Measurements from ENCODE around the gene BLOC1S1.

BLOC1S1 gene

DNA sequence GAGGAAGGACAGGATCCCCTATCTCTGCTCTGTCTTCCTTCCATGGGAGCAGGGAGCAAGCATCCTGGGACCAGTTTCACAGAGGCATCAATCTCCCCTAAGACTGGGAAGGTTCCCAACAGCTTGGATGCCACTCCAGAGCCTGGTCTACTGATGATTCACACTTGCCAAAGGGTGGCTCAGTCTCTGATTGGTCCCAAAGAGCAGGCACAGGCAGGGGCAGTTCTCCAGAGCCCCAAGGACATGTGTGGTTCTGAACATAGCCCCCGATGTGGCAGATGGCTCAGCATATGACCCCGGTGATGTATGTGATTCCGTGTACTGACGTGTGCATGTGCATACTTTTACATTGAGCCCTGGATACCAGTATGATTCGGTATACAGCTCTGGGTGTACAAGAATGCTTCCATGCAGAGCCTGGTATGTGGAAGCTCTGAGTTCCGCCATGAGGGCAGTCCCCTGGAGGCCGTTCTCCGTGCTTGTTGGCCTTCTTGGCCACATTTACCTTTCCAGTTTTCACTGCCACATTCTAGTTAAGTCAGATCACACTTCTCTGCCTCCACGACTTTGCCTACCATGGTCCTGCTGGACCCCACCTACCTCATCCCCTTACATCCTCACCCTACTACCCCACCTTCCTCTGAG lies 29.4 kb upstream of the BLOC1S1 start:
- TF ChIP-seq, protein P1, sequence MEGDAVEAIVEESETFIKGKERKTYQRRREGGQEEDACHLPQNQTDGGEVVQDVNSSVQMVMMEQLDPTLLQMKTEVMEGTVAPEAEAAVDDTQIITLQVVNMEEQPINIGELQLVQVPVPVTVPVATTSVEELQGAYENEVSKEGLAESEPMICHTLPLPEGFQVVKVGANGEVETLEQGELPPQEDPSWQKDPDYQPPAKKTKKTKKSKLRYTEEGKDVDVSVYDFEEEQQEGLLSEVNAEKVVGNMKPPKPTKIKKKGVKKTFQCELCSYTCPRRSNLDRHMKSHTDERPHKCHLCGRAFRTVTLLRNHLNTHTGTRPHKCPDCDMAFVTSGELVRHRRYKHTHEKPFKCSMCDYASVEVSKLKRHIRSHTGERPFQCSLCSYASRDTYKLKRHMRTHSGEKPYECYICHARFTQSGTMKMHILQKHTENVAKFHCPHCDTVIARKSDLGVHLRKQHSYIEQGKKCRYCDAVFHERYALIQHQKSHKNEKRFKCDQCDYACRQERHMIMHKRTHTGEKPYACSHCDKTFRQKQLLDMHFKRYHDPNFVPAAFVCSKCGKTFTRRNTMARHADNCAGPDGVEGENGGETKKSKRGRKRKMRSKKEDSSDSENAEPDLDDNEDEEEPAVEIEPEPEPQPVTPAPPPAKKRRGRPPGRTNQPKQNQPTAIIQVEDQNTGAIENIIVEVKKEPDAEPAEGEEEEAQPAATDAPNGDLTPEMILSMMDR (IDR thresholded peaks at IDR 0.05) = no peak
- TF ChIP-seq ZFX (IDR thresholded peaks at IDR 0.05; ENCODE audit: borderline replicate concordance) = no peak
- H3K27ac ChIP-seq = no peak overlapping the region

DNA sequence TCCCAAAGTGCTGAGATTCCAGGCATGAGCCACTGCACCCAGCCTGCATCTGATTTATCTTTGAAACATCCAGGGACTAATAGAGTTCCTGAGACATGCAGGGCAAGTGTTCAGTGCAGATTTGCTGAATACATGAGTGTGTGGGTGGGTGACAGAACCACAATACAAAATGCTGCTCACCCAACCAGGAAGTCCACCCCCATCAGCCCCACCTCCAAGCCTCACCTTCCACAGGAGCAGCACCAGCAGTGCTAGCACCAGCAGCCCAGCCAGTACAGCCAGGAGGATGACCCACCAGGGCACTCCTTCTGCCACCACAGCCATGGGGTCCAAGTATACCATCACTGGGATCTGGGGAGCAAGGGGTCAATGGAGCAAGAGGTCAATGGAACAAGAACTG lies 28.1 kb upstream of the BLOC1S1 start:
- H3K27ac ChIP-seq = no peak overlapping the region
- no peak for TF ChIP-seq ZFX (IDR thresholded peaks at IDR 0.05; ENCODE audit: borderline replicate concordance)
- TF ChIP-seq, protein P1 (IDR thresholded peaks at IDR 0.05) = no peak

DNA sequence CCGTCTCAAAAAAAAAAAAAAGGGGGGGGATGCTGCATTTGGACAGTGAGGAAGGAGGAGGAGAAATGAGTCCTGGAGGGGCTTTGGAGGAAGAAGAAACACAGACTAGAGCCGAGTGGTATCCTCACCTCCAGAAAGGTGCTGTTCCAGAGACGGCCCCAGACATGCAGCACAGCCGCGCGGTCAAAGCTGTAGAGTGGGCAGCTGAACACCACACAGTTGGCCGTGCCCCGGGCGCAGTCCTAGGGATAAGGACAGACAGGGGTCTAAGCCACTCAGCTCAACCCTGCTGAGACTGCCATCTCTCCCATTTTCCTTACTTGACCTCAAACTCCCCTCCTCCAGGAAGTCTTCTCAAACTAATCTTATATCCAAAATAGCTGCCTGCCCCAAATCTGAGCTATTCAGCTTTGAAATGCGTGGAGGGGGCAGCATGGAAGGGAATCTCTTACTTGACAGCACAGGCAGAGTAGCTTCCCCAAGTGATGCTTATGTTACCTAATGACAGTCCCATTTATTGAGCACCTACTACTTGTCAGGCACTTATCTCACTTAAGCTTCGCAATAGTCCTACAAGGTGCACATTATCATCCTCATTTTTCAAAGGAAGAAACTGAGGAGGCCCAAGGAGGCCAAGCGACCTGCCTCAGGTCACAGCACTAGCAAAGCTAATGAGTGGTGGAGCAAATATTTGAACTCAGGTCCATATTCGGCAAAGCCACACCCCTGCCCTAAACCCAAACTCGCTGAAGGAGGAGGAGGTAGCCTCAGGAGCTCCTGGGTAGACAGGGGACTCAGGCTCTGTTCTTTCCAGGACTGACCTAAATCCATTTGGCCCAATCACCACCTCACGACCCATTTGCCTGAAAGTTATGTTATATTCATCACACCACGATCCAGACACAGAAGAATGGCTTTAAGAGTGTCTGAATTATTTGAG lies 26.9 kb upstream of the BLOC1S1 start:
- TF ChIP-seq ZFX (IDR thresholded peaks at IDR 0.05; ENCODE audit: borderline replicate concordance) = no peak
- TF ChIP-seq, protein P1 (IDR thresholded peaks at IDR 0.05) = no peak
- H3K27ac ChIP-seq = no peak overlapping the region; the same call in 1 of the 2 replicates

DNA sequence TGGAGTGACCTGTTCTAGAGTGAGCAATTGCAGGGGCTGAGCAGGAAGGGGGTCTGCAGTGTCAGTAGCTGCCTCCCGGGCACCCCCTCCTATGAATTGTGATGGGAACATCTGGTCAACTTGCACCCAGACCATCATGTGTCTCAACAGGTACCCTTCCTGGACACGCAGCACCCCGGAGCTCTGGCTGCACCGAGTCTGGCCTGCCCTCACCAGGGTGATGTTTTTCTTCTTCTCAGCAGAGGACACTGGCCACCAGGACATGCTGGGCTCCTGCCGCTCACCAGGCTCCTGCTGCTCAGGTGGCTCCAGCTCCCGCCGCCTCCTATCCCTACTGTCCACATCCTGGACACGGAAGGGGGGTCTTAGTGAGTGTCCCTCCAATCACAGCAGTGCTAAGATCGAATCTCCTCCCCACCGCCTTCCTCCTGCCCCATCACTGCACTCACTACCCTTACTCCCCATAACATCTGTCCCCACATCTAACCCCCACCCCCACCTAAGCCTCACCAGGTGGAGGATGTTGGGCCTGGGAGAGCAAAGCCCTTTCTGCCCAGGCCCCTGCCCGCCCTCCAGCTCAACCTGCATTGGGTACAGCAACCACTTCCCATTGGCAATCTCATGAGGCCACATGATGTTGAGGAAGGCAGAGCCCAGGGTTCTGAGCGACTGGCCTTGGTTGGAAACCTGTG lies 23.1 kb upstream of the BLOC1S1 start:
- TF ChIP-seq, protein P1 (IDR thresholded peaks at IDR 0.05) = no peak
- TF ChIP-seq ZFX (IDR thresholded peaks at IDR 0.05; ENCODE audit: borderline replicate concordance) = no peak
- H3K27ac ChIP-seq = no peak overlapping the region

DNA sequence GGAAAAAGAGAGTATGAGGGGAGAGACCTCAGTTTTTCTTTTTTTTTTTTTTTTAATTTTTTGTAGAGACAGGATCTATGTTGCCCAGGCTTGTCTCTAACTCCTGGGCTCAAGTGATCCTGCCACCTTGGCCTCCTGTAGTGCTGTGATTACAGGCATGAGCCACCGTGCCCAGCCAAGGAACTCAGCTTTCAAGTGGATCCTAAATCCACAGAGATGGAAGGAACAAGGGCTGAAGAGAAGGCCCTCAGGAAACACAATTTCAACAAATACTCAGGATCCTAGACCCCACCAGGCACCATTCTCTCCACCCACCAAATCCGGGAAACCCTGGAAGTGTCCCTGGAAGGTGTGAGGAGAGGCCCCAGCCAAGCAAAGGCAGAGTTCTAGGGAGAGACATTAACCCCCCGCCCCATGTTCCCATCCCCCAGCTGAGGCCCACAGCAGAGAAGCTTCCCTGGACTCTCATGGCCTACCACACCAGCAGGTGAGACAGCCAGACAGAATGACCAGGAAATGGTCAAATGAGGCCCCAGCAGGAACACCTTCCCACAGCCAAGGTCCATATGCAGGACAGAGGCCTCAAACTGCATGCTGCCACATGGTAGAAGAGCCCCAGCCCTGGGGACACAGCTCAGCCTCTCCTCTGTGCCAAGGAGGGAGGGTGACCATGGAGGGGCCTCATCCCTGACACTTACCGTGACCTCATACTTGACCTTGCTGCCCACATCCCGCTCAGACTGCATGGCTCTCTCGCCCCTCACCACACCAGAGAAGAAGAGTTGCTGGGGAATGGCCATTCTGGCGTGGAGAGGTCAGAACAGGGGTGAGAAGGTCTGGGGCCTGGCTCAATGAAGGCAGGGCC lies 22.3 kb upstream of the BLOC1S1 start:
- TF ChIP-seq, protein P1 (IDR thresholded peaks at IDR 0.05) = no peak
- TF ChIP-seq ZFX (IDR thresholded peaks at IDR 0.05; ENCODE audit: borderline replicate concordance) = no peak
- H3K27ac ChIP-seq = no peak overlapping the region

DNA sequence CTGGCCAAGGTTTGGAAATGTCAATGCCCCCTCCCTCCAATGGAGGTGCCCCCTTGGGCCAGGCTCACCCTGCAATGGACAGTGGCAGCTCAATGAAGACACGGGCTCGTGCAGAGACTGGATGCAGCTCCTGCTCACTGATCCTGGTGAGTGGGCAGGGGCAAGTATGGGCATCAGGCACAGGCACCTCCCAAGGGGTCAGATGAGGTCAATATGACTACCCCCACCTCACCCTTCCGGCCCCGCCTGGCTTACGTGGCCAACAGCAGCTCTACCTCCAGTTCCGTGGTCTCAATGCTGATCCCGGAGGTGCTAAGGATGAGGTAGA lies 21.7 kb upstream of the BLOC1S1 start:
- no peak for TF ChIP-seq ZFX (IDR thresholded peaks at IDR 0.05; ENCODE audit: borderline replicate concordance)
- TF ChIP-seq, protein P1 (IDR thresholded peaks at IDR 0.05) = no peak
- H3K27ac ChIP-seq = no peak overlapping the region
